BE2C (cell line): Measurements from ENCODE around the gene VGF.

Source experiments
- DNase-seq: peaks from one replicate; pipeline ENCODE4 v3.0.0-alpha.2; 2020
- H3K27me3 ChIP-seq: fragments of 250-450 bp; sonication (Bioruptor Pico); 2 replicates; pipeline ENCODE4 v1.5.1; 2020; ENCODE audit warnings: mild to moderate bottlenecking
- H3K36me3 ChIP-seq: fragments of 250-450 bp; sonication (Bioruptor Pico); 2 replicates; pipeline ENCODE4 v1.5.1; 2020; ENCODE audit warnings: mild to moderate bottlenecking
- H3K4me1 ChIP-seq: fragments of 250-450 bp; sonication (Bioruptor Pico); 2 replicates; pipeline ENCODE4 v1.5.1; 2020
- H3K4me3 ChIP-seq: 2 replicates; pipeline ENCODE4 v1.5.1; 2011; ENCODE audit warnings: low read depth, low read length
- H3K9me3 ChIP-seq: fragments of 250-450 bp; sonication (Bioruptor Pico); 2 replicates; pipeline ENCODE4 v1.5.1; 2020
- CTCF ChIP-seq: IDR thresholded peaks from 2 replicates; pipeline ENCODE4 v1.5.1; 2012; ENCODE audit warnings: mild to moderate bottlenecking, low read depth, low read length

Gene VGF

GRCh38 chr7:101128040-101128834, 37.1 kb downstream of the VGF start:
- Histone ChIP-seq H3K27me3 (no peaks in the 10 kb centered on the region), H3K36me3 (no peaks in the 10 kb centered on the region), H3K4me3 (no peak overlapping the region), H3K4me1 (peaks cover 13% of the 10 kb centered on the region), H3K9me3 (no peaks in the 10 kb centered on the region)
- TF ChIP-seq CTCF = no peak
- DNase-seq = no peak

GRCh38 chr7:101127460-101128039, 37.8 kb downstream of the VGF start:
- DNase-seq = no peak
- Histone ChIP-seq H3K9me3 (no peaks in the 10 kb centered on the region), H3K4me1 (peaks cover 13% of the 10 kb centered on the region), H3K27me3 (no peaks in the 10 kb centered on the region), H3K36me3 (no peaks in the 10 kb centered on the region), H3K4me3 (peak overlapping the region; percentile 21)
- no peak for TF ChIP-seq CTCF

GRCh38 chr7:101126651-101127459, 38.5 kb downstream of the VGF start, which contains the start of gene SERPINE1:
SERPINE1 (plus strand) TSS chr7:101127104; CDS start chr7:101128394, 1,290 bp downstream.
- DNase-seq = peak; percentile 62
- no peaks in the 10 kb centered on the region for H3K27me3 ChIP-seq

GRCh38 chr7:101125989-101126650, 39.2 kb downstream of the VGF start:
- Histone ChIP-seq H3K4me3 (peak overlapping the region; percentile 21), H3K27me3 (no peaks in the 10 kb centered on the region), H3K36me3 (no peaks in the 10 kb centered on the region), H3K9me3 (no peaks in the 10 kb centered on the region), H3K4me1 (peaks cover 13% of the 10 kb centered on the region)
- TF ChIP-seq CTCF = no peak
- DNase-seq = peak; percentile 55

More at GRCh38 chr7:101126651-101127459, 38.5 kb downstream of the VGF start, which contains the start of gene SERPINE1:
- Histone ChIP-seq H3K9me3 (no peaks in the 10 kb centered on the region), H3K4me1 (peaks cover 13% of the 10 kb centered on the region), H3K4me3 (peak within 1 kb of the TSS; percentile 21), H3K36me3 (no peaks in the 10 kb centered on the region)
- TF ChIP-seq CTCF = peak; percentile 54

- Histone ChIP-seq H3K36me3 (no peaks in the 10 kb centered on the region), H3K9me3 (no peaks in the 10 kb centered on the region), H3K4me1 (peaks cover 13% of the 10 kb centered on the region), H3K27me3 (no peaks in the 10 kb centered on the region), H3K4me3 (no peak overlapping the region)
- no peak for DNase-seq
- TF ChIP-seq CTCF = no peak
Observed at GRCh38 chr7:101124376-101125056, 40.9 kb downstream of the VGF start.
